SK-N-SH (cell line): ENCODE data around the gene SLAMF8. TPM values are rescaled to one million over a fixed set of nuclear protein-coding genes. Genes with fewer than 3 reads are reported as not detected.

Source experiments
- CTCF ChIA-PET: fragments of 300-600, 350-600 bp; formaldehyde crosslinking; extraction: SDS; loops from one replicate; lab custom pipeline; 2021; lab: Yijun Ruan, JAX
- POLR2A ChIA-PET: fragments of 350-600 bp; sonication (Branson Sonifier 250); formaldehyde crosslinking; extraction: SDS; loops from one replicate; lab custom pipeline; 2020; ENCODE audit warnings: antibody characterized with exemption, inconsistent platforms; lab: Yijun Ruan, JAX
- DNase-seq: peaks from one replicate; pipeline ENCODE4 v3.0.0; 2012
- H2AFZ ChIP-seq: fragments of 200-600 bp; sonication (generic); 2 replicates; pipeline ENCODE4 v1.8.1; 2016; ENCODE audit warnings: antibody characterized with exemption, mild to moderate bottlenecking, low read depth
- H3F3A ChIP-seq: fragments of 200-600 bp; sonication (generic); replicated peaks from 2 replicates; pipeline ENCODE3; 2016; ENCODE audit warnings: antibody characterized with exemption, mild to moderate bottlenecking; ENCODE audit not compliant: insufficient read depth
- H3K27ac ChIP-seq, 2 experiments: fragments of 200-500 bp in 1 of 2; fragments of 200-600 bp in 1 of 2; sonication (Bioruptor generic) in 1 of 2; sonication (generic), shearing (Covaris generic) in 1 of 2; 2 replicates each; pipeline versions ENCODE4 v1.5.1 to v1.6.1; 2014 to 2016; ENCODE audit warnings: low read depth in 2 of 2, inconsistent platforms in 1 of 2, low read length in 1 of 2, mild to moderate bottlenecking in 1 of 2, mixed read lengths in 1 of 2
- H3K27me3 ChIP-seq: fragments of 200-600 bp; sonication (generic), shearing (Covaris generic); 2 replicates; pipeline ENCODE4 v1.6.1; 2016; ENCODE audit warnings: mixed run types; ENCODE audit not compliant: insufficient read depth
- H3K36me3 ChIP-seq, 2 experiments: fragments of 200-500 bp in 1 of 2; fragments of 200-600 bp in 1 of 2; sonication (Bioruptor generic) in 1 of 2; sonication (generic) in 1 of 2; replicated peaks in 1 of 2; 2 replicates each; pipeline versions ENCODE3 to v1.5.1; 2014 to 2016; ENCODE audit warnings: low read length in 1 of 2, mild to moderate bottlenecking in 1 of 2; ENCODE audit not compliant: insufficient read depth in 2 of 2, control insufficient read depth in 1 of 2
- H3K4me1 ChIP-seq, 2 experiments: fragments of 200-500 bp in 1 of 2; fragments of 200-600 bp in 1 of 2; sonication (Bioruptor generic) in 1 of 2; sonication (generic), shearing (Covaris generic) in 1 of 2; 2 replicates each; pipeline versions ENCODE4 v1.5.1 to v1.6.1; 2014 to 2016; ENCODE audit warnings: low read depth in 1 of 2, low read length in 1 of 2, mixed run types in 1 of 2; ENCODE audit not compliant: insufficient read depth in 2 of 2, control insufficient read depth in 1 of 2
- H3K4me2 ChIP-seq: fragments of 200-600 bp; sonication (generic), shearing (Covaris generic); 2 replicates; pipeline ENCODE4 v1.6.1; 2017; ENCODE audit warnings: mixed run types
- H3K4me3 ChIP-seq, 2 experiments: fragments of 200-500 bp in 1 of 2; fragments of 200-600 bp in 1 of 2; sonication (Bioruptor generic) in 1 of 2; sonication (generic), shearing (Covaris generic) in 1 of 2; 2 replicates each; pipeline versions ENCODE4 v1.5.1 to v1.8.1; 2014 to 2016; ENCODE audit warnings: low read depth in 2 of 2, inconsistent platforms in 1 of 2, low read length in 1 of 2, mild to moderate bottlenecking in 1 of 2, mixed read lengths in 1 of 2, moderate library complexity in 1 of 2
- H3K79me2 ChIP-seq: fragments of 200-600 bp; sonication (generic); 2 replicates; pipeline ENCODE4 v1.8.1; 2017; ENCODE audit warnings: mild to moderate bottlenecking; ENCODE audit not compliant: insufficient read depth
- H3K9ac ChIP-seq: fragments of 200-600 bp; sonication (generic); 2 replicates; pipeline ENCODE4 v1.6.1; 2017; ENCODE audit warnings: mixed run types
- H3K9me2 ChIP-seq: fragments of 200-600 bp; sonication (generic); 2 replicates; pipeline ENCODE4 v1.6.1; 2017; ENCODE audit warnings: mixed run types
- H3K9me3 ChIP-seq: fragments of 200-600 bp; sonication (generic); 2 replicates; pipeline ENCODE4 v1.6.1; 2017; ENCODE audit warnings: mixed run types, mild to moderate bottlenecking, moderate library complexity
- H4K20me1 ChIP-seq: fragments of 200-600 bp; sonication (generic); 2 replicates; pipeline ENCODE4 v1.6.1; 2017; ENCODE audit warnings: mild to moderate bottlenecking, mixed run types; ENCODE audit not compliant: insufficient read depth
- CHD2 ChIP-seq: fragments of 150-350 bp; IDR thresholded peaks from 2 replicates; pipeline ENCODE4 v1.6.1; 2018; ENCODE audit warnings: low read length; ENCODE audit not compliant: partially characterized antibody
- EP300 ChIP-seq, 2 experiments: IDR thresholded peaks; 2 replicates each; pipeline versions ENCODE4 v1.4.0 to v1.6.1; 2012; ENCODE audit warnings: borderline replicate concordance in 1 of 2, low read depth in 1 of 2, low read length in 1 of 2
- FOXJ3 ChIP-seq: sonication (generic); formaldehyde crosslinking; IDR thresholded peaks from 2 replicates; pipeline ENCODE4 v1.5.1; 2020; ENCODE audit warnings: mild to moderate bottlenecking, missing genetic modification reagents
- GABPA ChIP-seq: IDR thresholded peaks from 2 replicates; pipeline ENCODE4 v1.4.0; 2012; ENCODE audit warnings: low read depth, mild to moderate bottlenecking
- MEF2A ChIP-seq: IDR thresholded peaks from 2 replicates; pipeline ENCODE4 v1.4.0; 2012; ENCODE audit warnings: low read depth, borderline replicate concordance
- MXI1 ChIP-seq: IDR thresholded peaks from 2 replicates; pipeline ENCODE4 v1.6.1; 2012; ENCODE audit warnings: mild to moderate bottlenecking, low read depth, low read length, improper control_type of control experiment
- NRF1 ChIP-seq: IDR thresholded peaks from 2 replicates; pipeline ENCODE4 v1.6.1; 2012; ENCODE audit warnings: low read depth, mild to moderate bottlenecking, low read length
- POLR2AphosphoS5 ChIP-seq: IDR thresholded peaks from 2 replicates; pipeline ENCODE4 v1.6.1; 2012; ENCODE audit warnings: low read depth, low read length
- RAD21 ChIP-seq: IDR thresholded peaks from 2 replicates; pipeline ENCODE4 v1.6.1; 2012; ENCODE audit warnings: mild to moderate bottlenecking, low read length
- RCOR1 ChIP-seq: fragments of 150-350 bp; IDR thresholded peaks from 2 replicates; pipeline ENCODE4 v1.6.1; 2017; ENCODE audit warnings: antibody characterized with exemption, low read length
- SIN3A ChIP-seq: IDR thresholded peaks from 2 replicates; pipeline ENCODE4 v1.6.1; 2012; ENCODE audit warnings: low read depth, mild to moderate bottlenecking, low read length, moderate library complexity, borderline replicate concordance
- SMC3 ChIP-seq: IDR thresholded peaks from 2 replicates; pipeline ENCODE4 v1.6.1; 2012; ENCODE audit warnings: low read depth, low read length, improper control_type of control experiment
- TEAD4 ChIP-seq: IDR thresholded peaks from 2 replicates; pipeline ENCODE4 v1.4.0; 2012; ENCODE audit warnings: mild to moderate bottlenecking, borderline replicate concordance; ENCODE audit not compliant: insufficient read depth
- WGBS: methylation state at CpG from one replicate; pipeline ENCODE4 v1.1.6; 2017; ENCODE audit warnings: low lambda C conversion rate; 5-methylcytosine and 5-hydroxymethylcytosine counted together
- polyA plus RNA-seq, 3 experiments: library from polyadenylated mRNA; depleted of rRNA; stranded (reverse); fragments of >200 nt; gene quantifications; 2 replicates each; pipeline ENCODE4 v1.2.3, GENCODE V29; 2012
- TF ChIP-seq, protein P1 (sequence below): fragments of 150-350 bp; IDR thresholded peaks from 2 replicates; pipeline ENCODE4 v1.6.1; 2017; ENCODE audit warnings: antibody characterized with exemption, low read length, low read depth, borderline replicate concordance
- TF ChIP-seq, protein P2 (sequence below): fragments of 150-350 bp; IDR thresholded peaks from 2 replicates; pipeline ENCODE4 v1.6.1; 2016; ENCODE audit warnings: mild to moderate bottlenecking, low read depth, low read length
- TF ChIP-seq, protein P3 (sequence below): fragments of 200-600 bp; sonication (generic); IDR thresholded peaks from 2 replicates; pipeline ENCODE4 v1.6.1; 2017; ENCODE audit warnings: antibody characterized with exemption, mild to moderate bottlenecking, moderate library complexity
- TF ChIP-seq, protein P4 (sequence below): IDR thresholded peaks from 2 replicates; pipeline ENCODE4 v1.6.1; 2012; ENCODE audit warnings: mild to moderate bottlenecking, low read depth, low read length, moderate library complexity

Gene SLAMF8
- polyA plus RNA-seq, 1 of the 3 experiments (the other 2 are of a cell fraction), result not detected

DNA sequence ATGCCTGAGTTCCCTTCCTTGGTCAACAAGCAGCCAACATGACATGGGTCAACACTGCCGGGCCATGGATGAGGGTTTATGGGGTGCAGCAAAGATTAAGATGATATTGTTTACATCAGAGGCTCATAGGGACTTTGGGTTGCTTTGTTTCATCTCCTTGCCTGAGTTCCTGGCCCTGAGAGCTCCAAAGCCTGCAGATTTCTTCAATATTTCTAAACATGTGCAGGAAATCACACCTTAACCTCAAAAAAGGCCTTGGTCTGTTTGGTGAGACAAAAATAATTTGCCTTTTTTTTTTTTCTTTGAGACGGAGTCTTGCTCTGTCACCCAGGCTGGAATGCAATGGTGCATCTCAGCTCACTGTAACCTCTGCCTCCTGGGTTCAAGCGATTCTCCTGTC lies 876 bp downstream of the SLAMF8 start:
- 82% methylated on average over 2 of the region's 3 CpGs for WGBS
- H3K27ac ChIP-seq, result no peak overlapping the region
- no peak overlapping the region for H3K9ac ChIP-seq
- H3K36me3 ChIP-seq, result no peaks in the 10 kb centered on the region
- DNase-seq, result no peak
- H3K4me3 ChIP-seq, result no peak overlapping the region
- no peaks in the 10 kb centered on the region for H4K20me1 ChIP-seq
- CTCF ChIA-PET, result interaction anchor here (3.5 to 8.8 kb wide), 2 partner anchors 29 to 63 kb away, joined by 12 to 41 read pairs; no protein-coding TSS in a partner anchor
- no peaks in the 10 kb centered on the region for H3K27me3 ChIP-seq
- H3K9me3 ChIP-seq, result no peaks in the 10 kb centered on the region
- no peak overlapping the region for H2AFZ ChIP-seq
- TF ChIP-seq TEAD4, result no peak
- TF ChIP-seq, protein P1, sequence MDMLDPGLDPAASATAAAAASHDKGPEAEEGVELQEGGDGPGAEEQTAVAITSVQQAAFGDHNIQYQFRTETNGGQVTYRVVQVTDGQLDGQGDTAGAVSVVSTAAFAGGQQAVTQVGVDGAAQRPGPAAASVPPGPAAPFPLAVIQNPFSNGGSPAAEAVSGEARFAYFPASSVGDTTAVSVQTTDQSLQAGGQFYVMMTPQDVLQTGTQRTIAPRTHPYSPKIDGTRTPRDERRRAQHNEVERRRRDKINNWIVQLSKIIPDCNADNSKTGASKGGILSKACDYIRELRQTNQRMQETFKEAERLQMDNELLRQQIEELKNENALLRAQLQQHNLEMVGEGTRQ, result no peak
- no peak for TF ChIP-seq GABPA
- TF ChIP-seq, protein P2, sequence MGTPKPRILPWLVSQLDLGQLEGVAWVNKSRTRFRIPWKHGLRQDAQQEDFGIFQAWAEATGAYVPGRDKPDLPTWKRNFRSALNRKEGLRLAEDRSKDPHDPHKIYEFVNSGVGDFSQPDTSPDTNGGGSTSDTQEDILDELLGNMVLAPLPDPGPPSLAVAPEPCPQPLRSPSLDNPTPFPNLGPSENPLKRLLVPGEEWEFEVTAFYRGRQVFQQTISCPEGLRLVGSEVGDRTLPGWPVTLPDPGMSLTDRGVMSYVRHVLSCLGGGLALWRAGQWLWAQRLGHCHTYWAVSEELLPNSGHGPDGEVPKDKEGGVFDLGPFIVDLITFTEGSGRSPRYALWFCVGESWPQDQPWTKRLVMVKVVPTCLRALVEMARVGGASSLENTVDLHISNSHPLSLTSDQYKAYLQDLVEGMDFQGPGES, result no peak
- TF ChIP-seq NRF1, result no peak
- no peak for TF ChIP-seq CHD2
- TF ChIP-seq EP300 (IDR thresholded peaks at IDR 0.05; ENCODE audit: borderline replicate concordance in 1 of 2, low read depth in 1 of 2, low read length in 1 of 2), result no peak
- TF ChIP-seq POLR2AphosphoS5, result no peak
- TF ChIP-seq MXI1, result no peak
- TF ChIP-seq, all 33 proteins: peak for 0
- Histone ChIP-seq H3K9me2 (no peaks in the 10 kb centered on the region), H3F3A (no peaks in the 10 kb centered on the region), H3K4me1 (peaks cover 10 to 26% of the 10 kb centered on the region in 2 experiments; a peak in 2 of 4 replicates), H3K79me2 (no peaks in the 10 kb centered on the region), H3K4me2 (no peak overlapping the region)
- POLR2A ChIA-PET, result no interaction called here

DNA sequence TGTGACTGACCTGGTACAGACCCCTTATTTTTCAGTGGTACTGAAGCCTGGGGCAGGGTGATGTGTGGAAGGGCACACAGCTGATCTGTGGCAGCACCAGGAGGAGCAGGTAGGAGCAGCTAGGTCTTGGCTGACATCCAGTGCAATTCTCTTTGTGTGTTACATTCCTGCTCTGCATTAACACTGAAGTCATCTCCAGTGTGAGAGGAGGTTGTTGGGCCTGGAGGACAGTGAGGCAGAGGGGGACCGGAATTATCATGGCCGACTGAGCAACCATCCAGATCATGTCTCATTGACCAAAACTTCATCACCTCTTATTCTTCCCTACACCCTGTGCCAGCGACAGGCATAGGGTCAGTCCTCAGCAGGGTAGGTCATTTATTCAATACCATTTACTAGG lies 1.5 kb downstream of the SLAMF8 start:
- CTCF ChIA-PET, result interaction anchor here (3.5 to 8.8 kb wide), 2 partner anchors 30 to 63 kb away, joined by 12 to 41 read pairs; no protein-coding TSS in a partner anchor
- H3K27ac ChIP-seq, result no peak overlapping the region
- no peaks in the 10 kb centered on the region for H3K36me3 ChIP-seq
- no peak overlapping the region for H2AFZ ChIP-seq
- H4K20me1 ChIP-seq, result no peaks in the 10 kb centered on the region
- no peaks in the 10 kb centered on the region for H3K27me3 ChIP-seq
- no peak overlapping the region for H3K9ac ChIP-seq
- POLR2A ChIA-PET, result no interaction called here
- no peaks in the 10 kb centered on the region for H3K9me3 ChIP-seq
- H3K4me1 ChIP-seq, result peaks cover 13 to 20% of the 10 kb centered on the region in 2 experiments; a peak in 2 of 4 replicates
- no peak overlapping the region for H3K4me2 ChIP-seq
- DNase-seq, result no peak
- no peaks in the 10 kb centered on the region for H3K79me2 ChIP-seq
- H3K4me3 ChIP-seq, result no peak overlapping the region
- H3F3A ChIP-seq, result no peaks in the 10 kb centered on the region
- 67% methylated on average over 3 of the region's 3 CpGs for WGBS
- no peak for TF ChIP-seq RCOR1
- TF ChIP-seq MEF2A, result no peak
- no peak for TF ChIP-seq FOXJ3 (CRISPR knock-in tag)
- TF ChIP-seq EP300 (IDR thresholded peaks at IDR 0.05; ENCODE audit: borderline replicate concordance in 1 of 2, low read depth in 1 of 2, low read length in 1 of 2), result no peak
- no peak for TF ChIP-seq RAD21
- TF ChIP-seq, protein P3, sequence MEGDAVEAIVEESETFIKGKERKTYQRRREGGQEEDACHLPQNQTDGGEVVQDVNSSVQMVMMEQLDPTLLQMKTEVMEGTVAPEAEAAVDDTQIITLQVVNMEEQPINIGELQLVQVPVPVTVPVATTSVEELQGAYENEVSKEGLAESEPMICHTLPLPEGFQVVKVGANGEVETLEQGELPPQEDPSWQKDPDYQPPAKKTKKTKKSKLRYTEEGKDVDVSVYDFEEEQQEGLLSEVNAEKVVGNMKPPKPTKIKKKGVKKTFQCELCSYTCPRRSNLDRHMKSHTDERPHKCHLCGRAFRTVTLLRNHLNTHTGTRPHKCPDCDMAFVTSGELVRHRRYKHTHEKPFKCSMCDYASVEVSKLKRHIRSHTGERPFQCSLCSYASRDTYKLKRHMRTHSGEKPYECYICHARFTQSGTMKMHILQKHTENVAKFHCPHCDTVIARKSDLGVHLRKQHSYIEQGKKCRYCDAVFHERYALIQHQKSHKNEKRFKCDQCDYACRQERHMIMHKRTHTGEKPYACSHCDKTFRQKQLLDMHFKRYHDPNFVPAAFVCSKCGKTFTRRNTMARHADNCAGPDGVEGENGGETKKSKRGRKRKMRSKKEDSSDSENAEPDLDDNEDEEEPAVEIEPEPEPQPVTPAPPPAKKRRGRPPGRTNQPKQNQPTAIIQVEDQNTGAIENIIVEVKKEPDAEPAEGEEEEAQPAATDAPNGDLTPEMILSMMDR, result no peak
- TF ChIP-seq, protein P4, sequence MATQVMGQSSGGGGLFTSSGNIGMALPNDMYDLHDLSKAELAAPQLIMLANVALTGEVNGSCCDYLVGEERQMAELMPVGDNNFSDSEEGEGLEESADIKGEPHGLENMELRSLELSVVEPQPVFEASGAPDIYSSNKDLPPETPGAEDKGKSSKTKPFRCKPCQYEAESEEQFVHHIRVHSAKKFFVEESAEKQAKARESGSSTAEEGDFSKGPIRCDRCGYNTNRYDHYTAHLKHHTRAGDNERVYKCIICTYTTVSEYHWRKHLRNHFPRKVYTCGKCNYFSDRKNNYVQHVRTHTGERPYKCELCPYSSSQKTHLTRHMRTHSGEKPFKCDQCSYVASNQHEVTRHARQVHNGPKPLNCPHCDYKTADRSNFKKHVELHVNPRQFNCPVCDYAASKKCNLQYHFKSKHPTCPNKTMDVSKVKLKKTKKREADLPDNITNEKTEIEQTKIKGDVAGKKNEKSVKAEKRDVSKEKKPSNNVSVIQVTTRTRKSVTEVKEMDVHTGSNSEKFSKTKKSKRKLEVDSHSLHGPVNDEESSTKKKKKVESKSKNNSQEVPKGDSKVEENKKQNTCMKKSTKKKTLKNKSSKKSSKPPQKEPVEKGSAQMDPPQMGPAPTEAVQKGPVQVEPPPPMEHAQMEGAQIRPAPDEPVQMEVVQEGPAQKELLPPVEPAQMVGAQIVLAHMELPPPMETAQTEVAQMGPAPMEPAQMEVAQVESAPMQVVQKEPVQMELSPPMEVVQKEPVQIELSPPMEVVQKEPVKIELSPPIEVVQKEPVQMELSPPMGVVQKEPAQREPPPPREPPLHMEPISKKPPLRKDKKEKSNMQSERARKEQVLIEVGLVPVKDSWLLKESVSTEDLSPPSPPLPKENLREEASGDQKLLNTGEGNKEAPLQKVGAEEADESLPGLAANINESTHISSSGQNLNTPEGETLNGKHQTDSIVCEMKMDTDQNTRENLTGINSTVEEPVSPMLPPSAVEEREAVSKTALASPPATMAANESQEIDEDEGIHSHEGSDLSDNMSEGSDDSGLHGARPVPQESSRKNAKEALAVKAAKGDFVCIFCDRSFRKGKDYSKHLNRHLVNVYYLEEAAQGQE, result no peak
- no peak for TF ChIP-seq SIN3A
- no peak for TF ChIP-seq SMC3
- no peak for TF ChIP-seq CHD2
- no peaks in the 10 kb centered on the region for H3K9me2 ChIP-seq
